HEK293 (cell line): ENCODE measurements around the gene CACNA2D1.

Experiments
- CTCF ChIA-PET: fragments of 350-600 bp; formaldehyde crosslinking; extraction: SDS; loops from one replicate; lab custom pipeline; 2021; ENCODE audit warnings: antibody characterized with exemption; lab: Yijun Ruan, JAX
- POLR2A ChIA-PET: fragments of 300-600 bp; formaldehyde crosslinking; extraction: SDS; loops from one replicate; lab custom pipeline; 2020; ENCODE audit warnings: antibody characterized with exemption, inconsistent platforms; lab: Yijun Ruan, JAX
- H3K27ac ChIP-seq: fragments of 200-500 bp; sonication (Bioruptor generic); 2 replicates; pipeline ENCODE4 v1.5.1; 2014; ENCODE audit warnings: low read depth, low read length, control low read depth, inconsistent platforms; ENCODE audit errors: extremely low read depth
- H3K36me3 ChIP-seq, 2 experiments: fragments of 200-500 bp in 1 of 2; sonication (Bioruptor generic) in 1 of 2; 1 replicate in 1 of 2; 2 replicates in 1 of 2; pipeline ENCODE4 v1.5.1; 2014 to 2017; ENCODE audit warnings: inconsistent platforms in 2 of 2, low read length in 2 of 2; ENCODE audit not compliant: control insufficient read depth in 2 of 2, insufficient read depth in 1 of 2
- H3K4me1 ChIP-seq: fragments of 200-500 bp; sonication (Bioruptor generic); 2 replicates; pipeline ENCODE4 v1.5.1; 2014; ENCODE audit warnings: mild to moderate bottlenecking, low read length, inconsistent platforms; ENCODE audit not compliant: control insufficient read depth, insufficient read depth
- H3K4me3 ChIP-seq: 2 replicates; pipeline ENCODE4 v1.5.1; 2011; ENCODE audit warnings: low read depth, mild to moderate bottlenecking, control low read depth, low read length, moderate library complexity
- H3K9me3 ChIP-seq: fragments of 200-500 bp; sonication (Bioruptor generic); 2 replicates; pipeline ENCODE4 v1.5.1; 2014; ENCODE audit warnings: low read depth, low read length, inconsistent platforms; ENCODE audit not compliant: control insufficient read depth, insufficient read depth
- BCL11A ChIP-seq: fragments of 450-650 bp; formaldehyde crosslinking; IDR thresholded peaks from 2 replicates; pipeline ENCODE4 v1.5.1; 2016; ENCODE audit warnings: low read depth, missing biosample characterization, missing genetic modification characterization
- GLIS2 ChIP-seq: fragments of 450-650 bp; formaldehyde crosslinking; IDR thresholded peaks from 2 replicates; pipeline ENCODE4 v1.5.1; 2016; ENCODE audit warnings: missing biosample characterization, missing genetic modification characterization
- IKZF3 ChIP-seq: fragments of 450-650 bp; IDR thresholded peaks from 2 replicates; pipeline ENCODE4 v1.5.0; 2018; ENCODE audit warnings: missing biosample characterization, mild to moderate bottlenecking, missing genetic modification characterization, moderate library complexity
- OVOL3 ChIP-seq: fragments of 450-650 bp; formaldehyde crosslinking; IDR thresholded peaks from 2 replicates; pipeline ENCODE4 v1.5.1; 2016; ENCODE audit warnings: missing biosample characterization, missing genetic modification characterization
- YY2 ChIP-seq: fragments of 450-650 bp; formaldehyde crosslinking; IDR thresholded peaks from 2 replicates; pipeline ENCODE4 v1.5.1; 2016; ENCODE audit warnings: missing biosample characterization, missing genetic modification characterization
- ZNF121 ChIP-seq: fragments of 450-650 bp; formaldehyde crosslinking; IDR thresholded peaks from 2 replicates; pipeline ENCODE4 v1.5.1; 2016; ENCODE audit warnings: missing biosample characterization, missing genetic modification characterization
- ZNF140 ChIP-seq: fragments of 450-650 bp; formaldehyde crosslinking; IDR thresholded peaks from 2 replicates; pipeline ENCODE4 v1.5.1; 2016; ENCODE audit warnings: missing biosample characterization, missing genetic modification characterization
- ZNF146 ChIP-seq: fragments of 450-650 bp; formaldehyde crosslinking; IDR thresholded peaks from 2 replicates; pipeline ENCODE4 v1.5.1; 2016; ENCODE audit warnings: missing biosample characterization, missing genetic modification characterization
- ZNF175 ChIP-seq: fragments of 450-650 bp; formaldehyde crosslinking; IDR thresholded peaks from 2 replicates; pipeline ENCODE4 v1.5.1; 2016; ENCODE audit warnings: missing biosample characterization, missing genetic modification characterization
- ZNF211 ChIP-seq: fragments of 450-650 bp; formaldehyde crosslinking; IDR thresholded peaks from 2 replicates; pipeline ENCODE4 v1.5.1; 2016; ENCODE audit warnings: low read depth, missing biosample characterization, missing genetic modification characterization
- ZNF324 ChIP-seq: fragments of 450-650 bp; formaldehyde crosslinking; IDR thresholded peaks from 2 replicates; pipeline ENCODE4 v1.5.1; 2016; ENCODE audit warnings: missing biosample characterization, missing genetic modification characterization
- ZNF366 ChIP-seq: fragments of 450-650 bp; formaldehyde crosslinking; conservative IDR thresholded peaks from 2 replicates; pipeline ENCODE4 v1.5.1; 2016; ENCODE audit warnings: missing biosample characterization, missing genetic modification characterization
- ZNF548 ChIP-seq: fragments of 450-650 bp; formaldehyde crosslinking; IDR thresholded peaks from 2 replicates; pipeline ENCODE4 v1.5.1; 2016; ENCODE audit warnings: missing biosample characterization, missing genetic modification characterization
- ZSCAN23 ChIP-seq: fragments of 450-650 bp; formaldehyde crosslinking; IDR thresholded peaks from 2 replicates; pipeline ENCODE4 v1.5.1; 2016; ENCODE audit warnings: missing biosample characterization, missing genetic modification characterization
- TF ChIP-seq, protein P1 (sequence below): fragments of 450-650 bp; formaldehyde crosslinking; IDR thresholded peaks from 2 replicates; pipeline ENCODE4 v1.5.1; 2016; ENCODE audit warnings: missing biosample characterization, missing genetic modification characterization
- TF ChIP-seq, protein P2 (sequence below): fragments of 450-650 bp; formaldehyde crosslinking; optimal IDR thresholded peaks from 2 replicates; pipeline ENCODE3; 2016; ENCODE audit warnings: missing biosample characterization, mild to moderate bottlenecking, missing genetic modification characterization
- TF ChIP-seq, protein P3 (sequence below): fragments of 450-650 bp; formaldehyde crosslinking; IDR thresholded peaks from 2 replicates; pipeline ENCODE4 v1.5.1; 2017; ENCODE audit warnings: missing biosample characterization, missing genetic modification characterization
- TF ChIP-seq, protein P4 (sequence below): fragments of 450-650 bp; formaldehyde crosslinking; IDR thresholded peaks from 2 replicates; pipeline ENCODE4 v1.5.1; 2016; ENCODE audit warnings: missing biosample characterization, missing genetic modification characterization
- TF ChIP-seq, protein P5 (sequence below): fragments of 450-650 bp; formaldehyde crosslinking; IDR thresholded peaks from 2 replicates; pipeline ENCODE4 v1.5.1; 2016; ENCODE audit warnings: missing biosample characterization, missing genetic modification characterization
- TF ChIP-seq, protein P6 (sequence below): fragments of 450-650 bp; formaldehyde crosslinking; IDR thresholded peaks from 2 replicates; pipeline ENCODE4 v1.5.1; 2016; ENCODE audit warnings: missing biosample characterization, missing genetic modification characterization, low read depth

Gene CACNA2D1

DNA sequence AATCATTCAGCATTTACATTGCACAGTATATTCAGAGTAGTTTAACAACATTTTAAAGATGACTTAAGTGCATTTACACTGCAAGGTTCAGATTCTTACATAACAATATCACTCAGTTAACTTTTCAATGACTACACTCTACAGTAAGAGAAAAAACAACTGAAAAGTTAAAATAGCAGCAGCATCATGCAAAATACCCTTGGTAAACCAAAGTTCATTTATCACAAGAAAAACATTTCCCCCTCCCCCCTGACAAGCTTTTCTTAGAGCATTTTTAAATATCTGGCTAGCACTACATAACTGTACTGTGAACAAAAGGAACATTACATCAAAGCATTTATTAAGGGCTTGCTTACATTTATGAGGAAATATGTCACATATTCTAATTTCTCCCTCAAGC, 494.3 kb downstream of the CACNA2D1 start (continued):
- TF ChIP-seq, protein P1, sequence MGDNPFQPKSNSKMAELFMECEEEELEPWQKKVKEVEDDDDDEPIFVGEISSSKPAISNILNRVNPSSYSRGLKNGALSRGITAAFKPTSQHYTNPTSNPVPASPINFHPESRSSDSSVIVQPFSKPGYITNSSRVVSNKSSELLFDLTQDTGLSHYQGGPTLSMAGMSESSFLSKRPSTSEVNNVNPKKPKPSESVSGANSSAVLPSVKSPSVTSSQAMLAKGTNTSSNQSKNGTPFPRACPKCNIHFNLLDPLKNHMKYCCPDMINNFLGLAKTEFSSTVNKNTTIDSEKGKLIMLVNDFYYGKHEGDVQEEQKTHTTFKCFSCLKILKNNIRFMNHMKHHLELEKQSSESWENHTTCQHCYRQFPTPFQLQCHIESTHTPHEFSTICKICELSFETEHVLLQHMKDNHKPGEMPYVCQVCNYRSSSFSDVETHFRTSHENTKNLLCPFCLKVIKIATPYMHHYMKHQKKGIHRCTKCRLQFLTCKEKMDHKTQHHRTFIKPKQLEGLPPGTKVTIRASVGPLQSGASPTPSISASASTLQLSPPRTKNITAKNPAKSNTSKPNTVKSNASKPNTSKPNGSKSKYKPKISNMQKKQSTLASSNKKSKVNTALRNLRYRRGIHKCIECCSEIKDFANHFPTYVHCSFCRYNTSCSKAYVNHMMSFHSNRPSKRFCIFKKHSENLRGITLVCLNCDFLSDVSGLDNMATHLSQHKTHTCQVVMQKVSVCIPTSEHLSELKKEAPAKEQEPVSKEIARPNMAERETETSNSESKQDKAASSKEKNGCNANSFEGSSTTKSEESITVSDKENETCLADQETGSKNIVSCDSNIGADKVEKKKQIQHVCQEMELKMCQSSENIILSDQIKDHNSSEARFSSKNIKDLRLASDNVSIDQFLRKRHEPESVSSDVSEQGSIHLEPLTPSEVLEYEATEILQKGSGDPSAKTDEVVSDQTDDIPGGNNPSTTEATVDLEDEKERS, result no peak
- no peak for TF ChIP-seq IKZF3 (tag by site-specific recombination)
- TF ChIP-seq BCL11A (tag by site-specific recombination), result no peak
- TF ChIP-seq ZNF146 (tag by site-specific recombination), result no peak
- no peak for TF ChIP-seq ZNF548 (tag by site-specific recombination)
- no peak for TF ChIP-seq ZNF175 (tag by site-specific recombination)
- TF ChIP-seq, protein P2, sequence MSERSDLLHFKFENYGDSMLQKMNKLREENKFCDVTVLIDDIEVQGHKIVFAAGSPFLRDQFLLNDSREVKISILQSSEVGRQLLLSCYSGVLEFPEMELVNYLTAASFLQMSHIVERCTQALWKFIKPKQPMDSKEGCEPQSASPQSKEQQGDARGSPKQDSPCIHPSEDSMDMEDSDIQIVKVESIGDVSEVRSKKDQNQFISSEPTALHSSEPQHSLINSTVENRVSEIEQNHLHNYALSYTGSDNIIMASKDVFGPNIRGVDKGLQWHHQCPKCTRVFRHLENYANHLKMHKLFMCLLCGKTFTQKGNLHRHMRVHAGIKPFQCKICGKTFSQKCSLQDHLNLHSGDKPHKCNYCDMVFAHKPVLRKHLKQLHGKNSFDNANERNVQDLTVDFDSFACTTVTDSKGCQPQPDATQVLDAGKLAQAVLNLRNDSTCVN, result no peak
- no peak for TF ChIP-seq GLIS2 (tag by site-specific recombination)
- no peak for TF ChIP-seq ZNF140 (tag by site-specific recombination)
- TF ChIP-seq ZNF324 (tag by site-specific recombination), result no peak
- TF ChIP-seq, all 188 proteins: peak for 0

DNA sequence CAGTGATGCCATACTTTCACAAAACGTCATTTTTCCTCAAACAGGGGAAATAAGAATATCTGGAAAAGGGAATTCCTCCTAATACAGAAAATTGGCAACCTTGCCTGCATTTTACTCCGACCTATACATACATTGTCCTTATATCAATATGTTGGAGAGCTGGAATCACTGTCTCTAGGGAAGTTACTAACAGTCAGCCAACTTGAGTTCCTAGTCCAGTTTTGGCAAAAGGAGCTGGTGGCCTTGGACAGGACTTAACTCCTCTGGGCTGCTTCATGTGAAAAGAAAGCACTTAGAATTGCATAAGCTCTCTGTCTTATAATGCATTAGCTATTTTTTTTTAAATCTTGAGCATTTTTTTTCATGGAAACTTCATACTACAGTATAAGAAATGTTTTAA, 499.5 kb downstream of the CACNA2D1 start:
- ChIA-PET POLR2A (no interaction called here), CTCF (interaction anchor here (0.6 kb wide), 1 partner anchor 446 kb away, joined by 3 read pairs; no protein-coding TSS in a partner anchor)
- H3K4me1 ChIP-seq, result no peaks in the 10 kb centered on the region
- H3K4me3 ChIP-seq, result no peak overlapping the region
- TF ChIP-seq, protein P3, sequence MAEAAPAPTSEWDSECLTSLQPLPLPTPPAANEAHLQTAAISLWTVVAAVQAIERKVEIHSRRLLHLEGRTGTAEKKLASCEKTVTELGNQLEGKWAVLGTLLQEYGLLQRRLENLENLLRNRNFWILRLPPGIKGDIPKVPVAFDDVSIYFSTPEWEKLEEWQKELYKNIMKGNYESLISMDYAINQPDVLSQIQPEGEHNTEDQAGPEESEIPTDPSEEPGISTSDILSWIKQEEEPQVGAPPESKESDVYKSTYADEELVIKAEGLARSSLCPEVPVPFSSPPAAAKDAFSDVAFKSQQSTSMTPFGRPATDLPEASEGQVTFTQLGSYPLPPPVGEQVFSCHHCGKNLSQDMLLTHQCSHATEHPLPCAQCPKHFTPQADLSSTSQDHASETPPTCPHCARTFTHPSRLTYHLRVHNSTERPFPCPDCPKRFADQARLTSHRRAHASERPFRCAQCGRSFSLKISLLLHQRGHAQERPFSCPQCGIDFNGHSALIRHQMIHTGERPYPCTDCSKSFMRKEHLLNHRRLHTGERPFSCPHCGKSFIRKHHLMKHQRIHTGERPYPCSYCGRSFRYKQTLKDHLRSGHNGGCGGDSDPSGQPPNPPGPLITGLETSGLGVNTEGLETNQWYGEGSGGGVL, result no peak
- TF ChIP-seq, protein P4, sequence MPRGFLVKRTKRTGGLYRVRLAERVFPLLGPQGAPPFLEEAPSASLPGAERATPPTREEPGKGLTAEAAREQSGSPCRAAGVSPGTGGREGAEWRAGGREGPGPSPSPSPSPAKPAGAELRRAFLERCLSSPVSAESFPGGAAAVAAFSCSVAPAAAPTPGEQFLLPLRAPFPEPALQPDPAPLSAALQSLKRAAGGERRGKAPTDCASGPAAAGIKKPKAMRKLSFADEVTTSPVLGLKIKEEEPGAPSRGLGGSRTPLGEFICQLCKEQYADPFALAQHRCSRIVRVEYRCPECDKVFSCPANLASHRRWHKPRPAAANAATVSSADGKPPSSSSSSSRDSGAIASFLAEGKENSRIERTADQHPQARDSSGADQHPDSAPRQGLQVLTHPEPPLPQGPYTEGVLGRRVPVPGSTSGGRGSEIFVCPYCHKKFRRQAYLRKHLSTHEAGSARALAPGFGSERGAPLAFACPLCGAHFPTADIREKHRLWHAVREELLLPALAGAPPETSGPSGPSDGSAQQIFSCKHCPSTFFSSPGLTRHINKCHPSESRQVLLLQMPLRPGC (tag by site-specific recombination), result no peak
- no peak for TF ChIP-seq OVOL3 (tag by site-specific recombination)
- no peak for TF ChIP-seq IKZF3 (tag by site-specific recombination)
- TF ChIP-seq ZNF211, result no peak
- TF ChIP-seq, protein P5, sequence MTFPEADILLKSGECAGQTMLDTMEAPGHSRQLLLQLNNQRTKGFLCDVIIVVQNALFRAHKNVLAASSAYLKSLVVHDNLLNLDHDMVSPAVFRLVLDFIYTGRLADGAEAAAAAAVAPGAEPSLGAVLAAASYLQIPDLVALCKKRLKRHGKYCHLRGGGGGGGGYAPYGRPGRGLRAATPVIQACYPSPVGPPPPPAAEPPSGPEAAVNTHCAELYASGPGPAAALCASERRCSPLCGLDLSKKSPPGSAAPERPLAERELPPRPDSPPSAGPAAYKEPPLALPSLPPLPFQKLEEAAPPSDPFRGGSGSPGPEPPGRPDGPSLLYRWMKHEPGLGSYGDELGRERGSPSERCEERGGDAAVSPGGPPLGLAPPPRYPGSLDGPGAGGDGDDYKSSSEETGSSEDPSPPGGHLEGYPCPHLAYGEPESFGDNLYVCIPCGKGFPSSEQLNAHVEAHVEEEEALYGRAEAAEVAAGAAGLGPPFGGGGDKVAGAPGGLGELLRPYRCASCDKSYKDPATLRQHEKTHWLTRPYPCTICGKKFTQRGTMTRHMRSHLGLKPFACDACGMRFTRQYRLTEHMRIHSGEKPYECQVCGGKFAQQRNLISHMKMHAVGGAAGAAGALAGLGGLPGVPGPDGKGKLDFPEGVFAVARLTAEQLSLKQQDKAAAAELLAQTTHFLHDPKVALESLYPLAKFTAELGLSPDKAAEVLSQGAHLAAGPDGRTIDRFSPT (tag by site-specific recombination), result no peak
- TF ChIP-seq ZNF121 (tag by site-specific recombination), result no peak
- TF ChIP-seq, protein P6, sequence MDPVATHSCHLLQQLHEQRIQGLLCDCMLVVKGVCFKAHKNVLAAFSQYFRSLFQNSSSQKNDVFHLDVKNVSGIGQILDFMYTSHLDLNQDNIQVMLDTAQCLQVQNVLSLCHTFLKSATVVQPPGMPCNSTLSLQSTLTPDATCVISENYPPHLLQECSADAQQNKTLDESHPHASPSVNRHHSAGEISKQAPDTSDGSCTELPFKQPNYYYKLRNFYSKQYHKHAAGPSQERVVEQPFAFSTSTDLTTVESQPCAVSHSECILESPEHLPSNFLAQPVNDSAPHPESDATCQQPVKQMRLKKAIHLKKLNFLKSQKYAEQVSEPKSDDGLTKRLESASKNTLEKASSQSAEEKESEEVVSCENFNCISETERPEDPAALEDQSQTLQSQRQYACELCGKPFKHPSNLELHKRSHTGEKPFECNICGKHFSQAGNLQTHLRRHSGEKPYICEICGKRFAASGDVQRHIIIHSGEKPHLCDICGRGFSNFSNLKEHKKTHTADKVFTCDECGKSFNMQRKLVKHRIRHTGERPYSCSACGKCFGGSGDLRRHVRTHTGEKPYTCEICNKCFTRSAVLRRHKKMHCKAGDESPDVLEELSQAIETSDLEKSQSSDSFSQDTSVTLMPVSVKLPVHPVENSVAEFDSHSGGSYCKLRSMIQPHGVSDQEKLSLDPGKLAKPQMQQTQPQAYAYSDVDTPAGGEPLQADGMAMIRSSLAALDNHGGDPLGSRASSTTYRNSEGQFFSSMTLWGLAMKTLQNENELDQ, result no peak
- TF ChIP-seq YY2 (tag by site-specific recombination), result no peak
- TF ChIP-seq ZSCAN23, result no peak
- TF ChIP-seq ZNF366 (tag by site-specific recombination), result no peak
- H3K9me3 ChIP-seq, result no peaks in the 10 kb centered on the region
- no peaks in the 10 kb centered on the region for H3K36me3 ChIP-seq
- no peak overlapping the region for H3K27ac ChIP-seq
